ENCODE data around the gene GALNT18. TPM values are rescaled to one million over a fixed set of nuclear protein-coding genes. Genes with fewer than 3 reads are reported as not detected.

GALNT18 gene
- total and polyA plus RNA-seq, 4 donors, result 17.7 to 109 (median 63.7) TPM

DNA sequence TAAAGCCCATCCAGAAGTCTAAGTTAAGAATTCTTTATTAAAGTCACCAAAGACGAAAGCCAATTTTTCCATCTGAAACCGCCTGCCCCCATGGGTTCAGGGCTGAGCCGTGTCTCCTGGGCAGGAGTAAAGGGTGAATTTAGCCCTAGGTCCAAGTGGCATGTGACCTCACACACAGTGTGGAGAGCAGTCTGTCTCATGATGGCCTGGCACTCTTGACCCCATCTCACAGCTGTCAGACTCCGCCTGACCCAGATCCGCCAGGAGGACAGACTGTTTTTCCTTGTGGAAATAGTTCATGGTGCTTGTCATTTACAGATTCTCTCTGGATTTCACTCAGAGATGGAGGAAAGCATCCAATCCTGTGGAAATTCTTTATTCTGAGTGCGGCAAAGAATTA is 109.7 kb downstream of the GALNT18 start:
- ATAC-seq (ENCODE audit: insufficient read depth, low FRiP score) (no peak), DNase-seq (no peak)
- TF ChIP-seq, protein P1, sequence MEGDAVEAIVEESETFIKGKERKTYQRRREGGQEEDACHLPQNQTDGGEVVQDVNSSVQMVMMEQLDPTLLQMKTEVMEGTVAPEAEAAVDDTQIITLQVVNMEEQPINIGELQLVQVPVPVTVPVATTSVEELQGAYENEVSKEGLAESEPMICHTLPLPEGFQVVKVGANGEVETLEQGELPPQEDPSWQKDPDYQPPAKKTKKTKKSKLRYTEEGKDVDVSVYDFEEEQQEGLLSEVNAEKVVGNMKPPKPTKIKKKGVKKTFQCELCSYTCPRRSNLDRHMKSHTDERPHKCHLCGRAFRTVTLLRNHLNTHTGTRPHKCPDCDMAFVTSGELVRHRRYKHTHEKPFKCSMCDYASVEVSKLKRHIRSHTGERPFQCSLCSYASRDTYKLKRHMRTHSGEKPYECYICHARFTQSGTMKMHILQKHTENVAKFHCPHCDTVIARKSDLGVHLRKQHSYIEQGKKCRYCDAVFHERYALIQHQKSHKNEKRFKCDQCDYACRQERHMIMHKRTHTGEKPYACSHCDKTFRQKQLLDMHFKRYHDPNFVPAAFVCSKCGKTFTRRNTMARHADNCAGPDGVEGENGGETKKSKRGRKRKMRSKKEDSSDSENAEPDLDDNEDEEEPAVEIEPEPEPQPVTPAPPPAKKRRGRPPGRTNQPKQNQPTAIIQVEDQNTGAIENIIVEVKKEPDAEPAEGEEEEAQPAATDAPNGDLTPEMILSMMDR (IDR thresholded peaks at IDR 0.05; ENCODE audit: control extremely low read depth, extremely low read depth), result no peak
- H3K9me3 ChIP-seq (ENCODE audit: control insufficient read depth in 4 of 4, insufficient read depth in 3 of 4, low read length in 3 of 4), result no peaks in the 10 kb centered on the region
- peaks cover 0 to 14% (median 0%) of the 10 kb centered on the region in 5 donors for H3K4me1 ChIP-seq (ENCODE audit: control insufficient read depth in 5 of 5, insufficient read depth in 5 of 5, low read length in 5 of 5)
- peaks cover 0 to 2% (median 0%) of the 10 kb centered on the region in 3 donors for H3K27me3 ChIP-seq (ENCODE audit: control insufficient read depth in 3 of 3, insufficient read depth in 3 of 3, low read length in 2 of 3)
- H3K9ac ChIP-seq (ENCODE audit: insufficient read depth in 1 of 2, low read length in 2 of 2), result no peak overlapping the region
- no peak overlapping the region for H3K4me3 ChIP-seq
- 97% methylated on average over 6 of the region's 6 CpGs for WGBS, 2 donors
- no peak overlapping the region for H3K27ac ChIP-seq (ENCODE audit: low read depth in 1 of 2, low read length in 1 of 2)
- H3K36me3 ChIP-seq (ENCODE audit: control insufficient read depth in 4 of 4, insufficient read depth in 4 of 4, low read length in 4 of 4), result no peaks in the 10 kb centered on the region

DNA sequence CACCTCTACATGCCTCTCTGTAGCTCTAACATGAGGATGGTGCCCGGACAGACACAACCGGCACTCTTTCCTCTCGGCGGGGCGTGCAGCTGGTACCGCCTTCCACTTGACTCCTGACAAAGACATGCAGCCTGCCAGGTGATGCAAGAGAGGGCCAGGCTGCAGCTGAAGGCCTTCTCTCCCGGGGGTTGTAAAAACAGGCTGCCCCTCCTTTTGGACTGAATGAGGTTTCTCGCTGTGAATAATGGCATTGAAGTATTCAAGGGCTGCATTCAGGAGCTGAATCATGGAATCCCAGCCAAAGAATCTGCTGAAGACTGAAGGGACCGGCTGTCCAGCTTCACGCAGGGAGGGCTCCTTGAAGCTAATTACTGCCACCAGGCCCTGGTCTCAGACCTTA is 110.9 kb downstream of the GALNT18 start:
- Histone ChIP-seq H3K9me3 (ENCODE audit: control insufficient read depth in 4 of 4, insufficient read depth in 3 of 4, low read length in 3 of 4) (no peaks in the 10 kb centered on the region), H3K36me3 (ENCODE audit: control insufficient read depth in 4 of 4, insufficient read depth in 4 of 4, low read length in 4 of 4) (no peaks in the 10 kb centered on the region), H3K27ac (ENCODE audit: low read depth in 1 of 2, low read length in 1 of 2) (no peak overlapping the region), H3K4me3 (no peak overlapping the region), H3K9ac (ENCODE audit: insufficient read depth in 1 of 2, low read length in 2 of 2) (no peak overlapping the region), H3K4me1 (ENCODE audit: control insufficient read depth in 5 of 5, insufficient read depth in 5 of 5, low read length in 5 of 5) (peaks cover 0 to 13% (median 0%) of the 10 kb centered on the region in 5 donors), H3K27me3 (ENCODE audit: control insufficient read depth in 3 of 3, insufficient read depth in 3 of 3, low read length in 2 of 3) (peaks cover 0 to 2% (median 0%) of the 10 kb centered on the region in 3 donors)
- WGBS, 2 donors, result 66 to 93% methylated on average over 10 of the region's 10 CpGs
- ATAC-seq (ENCODE audit: insufficient read depth, low FRiP score) (no peak), DNase-seq (peak in 2 of 3 donors; percentile 25 to 30)
- TF ChIP-seq, protein P1 (IDR thresholded peaks at IDR 0.05; ENCODE audit: control extremely low read depth, extremely low read depth), result no peak

DNA sequence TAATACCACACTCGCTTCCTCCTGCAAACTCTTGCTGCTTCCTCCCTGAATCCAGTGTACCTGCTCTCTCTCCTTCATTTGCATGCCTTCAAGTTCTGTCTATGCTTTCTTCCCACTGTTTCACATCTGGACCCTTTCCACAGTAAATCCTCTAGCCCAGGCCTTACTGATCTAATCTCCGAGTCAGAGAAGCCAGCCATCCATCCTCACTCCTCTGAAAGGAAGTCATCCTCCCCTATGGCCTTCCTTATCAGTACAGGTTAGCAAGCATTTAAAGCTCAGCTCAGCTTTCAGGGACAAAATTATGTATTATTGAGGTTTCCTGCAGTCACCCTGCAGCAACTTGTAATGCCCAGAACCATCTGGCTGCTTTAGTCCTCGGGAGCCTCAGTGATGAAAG is 116.1 kb downstream of the GALNT18 start:
- Histone ChIP-seq H3K27ac (ENCODE audit: low read depth in 1 of 2, low read length in 1 of 2) (no peak overlapping the region), H3K27me3 (ENCODE audit: control insufficient read depth in 3 of 3, insufficient read depth in 3 of 3, low read length in 2 of 3) (peaks cover 0 to 2% (median 0%) of the 10 kb centered on the region in 3 donors), H3K4me1 (ENCODE audit: control insufficient read depth in 5 of 5, insufficient read depth in 5 of 5, low read length in 5 of 5) (peaks cover 4 to 18% (median 14%) of the 10 kb centered on the region in 5 donors), H3K9me3 (ENCODE audit: control insufficient read depth in 4 of 4, insufficient read depth in 3 of 4, low read length in 3 of 4) (no peaks in the 10 kb centered on the region), H3K4me3 (no peak overlapping the region), H3K9ac (ENCODE audit: insufficient read depth in 1 of 2, low read length in 2 of 2) (no peak overlapping the region), H3K36me3 (ENCODE audit: control insufficient read depth in 4 of 4, insufficient read depth in 4 of 4, low read length in 4 of 4) (no peaks in the 10 kb centered on the region)
- ATAC-seq (ENCODE audit: insufficient read depth, low FRiP score), result no peak
- DNase-seq, result no peak
- TF ChIP-seq, protein P1 (IDR thresholded peaks at IDR 0.05; ENCODE audit: control extremely low read depth, extremely low read depth), result no peak
- 61 to 80% methylated on average over 3 of the region's 3 CpGs for WGBS, 2 donors

DNA sequence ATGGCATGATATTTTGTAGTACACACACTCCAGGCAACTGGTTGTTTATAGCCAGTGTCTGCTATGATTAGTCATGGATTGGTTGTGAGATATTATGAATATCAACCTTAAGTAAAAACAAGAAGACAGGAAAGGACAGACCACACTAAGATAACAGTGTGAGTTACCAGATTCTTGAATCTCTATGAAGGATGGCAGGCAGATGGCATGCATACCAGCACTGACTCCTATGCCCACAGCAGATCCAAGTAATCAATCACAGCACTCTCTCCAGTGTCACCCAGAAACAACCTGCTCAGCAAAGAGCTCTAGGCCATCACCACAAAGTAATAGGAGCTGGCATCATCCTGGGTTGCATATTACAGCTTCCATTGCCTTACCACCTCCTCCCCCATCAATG is 116.6 kb downstream of the GALNT18 start:
- H3K27me3 ChIP-seq (ENCODE audit: control insufficient read depth in 3 of 3, insufficient read depth in 3 of 3, low read length in 2 of 3), result peaks cover 0 to 2% (median 0%) of the 10 kb centered on the region in 3 donors

More for the DNA sequence above, 116.6 kb downstream of the GALNT18 start:
- no peak for DNase-seq
- peaks cover 4 to 19% (median 14%) of the 10 kb centered on the region in 5 donors for H3K4me1 ChIP-seq (ENCODE audit: control insufficient read depth in 5 of 5, insufficient read depth in 5 of 5, low read length in 5 of 5)
- H3K9ac ChIP-seq (ENCODE audit: insufficient read depth in 1 of 2, low read length in 2 of 2), result no peak overlapping the region
- no peak for ATAC-seq (ENCODE audit: insufficient read depth, low FRiP score)
- H3K36me3 ChIP-seq (ENCODE audit: control insufficient read depth in 4 of 4, insufficient read depth in 4 of 4, low read length in 4 of 4), result no peaks in the 10 kb centered on the region
- no peak overlapping the region for H3K27ac ChIP-seq (ENCODE audit: low read depth in 1 of 2, low read length in 1 of 2)
- TF ChIP-seq, protein P1 (IDR thresholded peaks at IDR 0.05; ENCODE audit: control extremely low read depth, extremely low read depth), result no peak
- H3K4me3 ChIP-seq, result no peak overlapping the region
- no peaks in the 10 kb centered on the region for H3K9me3 ChIP-seq (ENCODE audit: control insufficient read depth in 4 of 4, insufficient read depth in 3 of 4, low read length in 3 of 4)
